DMS53 treated with DMSO at 0.1 percent for 48 hours (cell line): Measurements from ENCODE around the gene NOS2.
"Not testable (repeated sequence)": the region's sequence is repeated elsewhere in the genome, so short reads cannot be mapped to it uniquely, and the experiment has no call there.

Experiments used
- DNase-seq: peaks from one replicate; lab custom pipeline; 2025; ENCODE audit not compliant: unreplicated experiment; lab: John Stamatoyannopoulos, UW

NOS2 gene

DNA sequence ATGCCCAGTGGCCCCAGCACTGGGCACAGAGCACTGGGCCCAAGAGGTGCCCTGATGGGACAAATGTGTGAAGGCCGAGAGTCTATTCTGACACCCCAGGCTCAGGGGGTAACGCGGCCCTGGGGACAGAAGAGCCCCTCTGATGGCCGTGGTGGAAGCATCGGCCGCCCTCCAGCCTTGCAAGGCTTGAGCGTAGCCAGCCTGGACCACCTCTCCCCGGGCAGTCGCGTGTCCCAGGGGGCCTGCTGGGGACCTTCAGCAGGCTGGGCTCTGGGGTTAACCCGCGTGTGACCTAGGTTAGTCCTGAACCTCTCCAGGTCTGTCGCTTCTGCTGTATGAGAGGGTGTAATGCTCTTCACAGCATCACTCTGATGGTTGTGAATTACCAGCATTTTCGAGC, 40.8 kb downstream of the NOS2 start:
- no peak for DNase-seq

DNA sequence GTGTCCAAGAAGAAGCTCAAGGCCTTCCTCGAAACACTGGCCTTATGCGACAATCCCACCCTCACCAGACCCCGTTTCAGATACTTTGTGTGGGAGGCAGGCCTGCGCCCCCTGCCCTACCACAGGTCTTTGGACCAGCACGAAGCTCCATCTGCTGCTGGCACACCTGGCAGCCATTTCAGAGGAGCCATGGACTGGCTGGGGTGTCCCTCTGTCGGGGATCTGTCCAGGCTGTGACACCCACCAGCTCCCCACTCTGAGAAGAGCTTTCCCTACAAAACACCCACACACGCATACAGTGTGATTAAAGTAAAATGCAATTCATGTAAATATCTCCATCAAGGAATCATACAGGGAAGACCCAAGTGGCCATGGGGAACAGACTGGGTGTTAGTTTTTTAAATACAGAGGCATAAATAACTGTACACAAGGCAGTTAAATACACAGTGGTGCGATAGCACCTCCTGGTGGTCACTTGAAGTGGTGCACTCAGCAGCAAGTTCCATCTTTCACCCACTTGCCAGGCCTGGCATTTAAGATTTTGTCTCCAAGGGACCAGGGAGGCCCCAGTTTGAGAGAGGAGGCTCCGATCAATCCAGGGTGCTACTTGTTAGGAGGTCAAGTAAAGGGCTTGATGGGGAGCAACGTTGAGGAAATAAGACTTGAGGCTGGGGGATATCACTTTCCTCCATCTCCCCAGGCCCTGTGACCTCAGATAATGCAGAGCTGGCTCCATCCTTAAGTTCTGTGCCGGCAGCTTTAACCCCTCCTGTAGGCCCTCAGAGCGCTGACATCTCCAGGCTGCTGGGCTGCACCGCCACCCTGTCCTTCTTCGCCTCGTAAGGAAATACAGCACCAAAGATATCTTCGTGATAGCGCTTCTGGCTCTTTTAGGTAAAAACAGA, 43.6 kb downstream of the NOS2 start:
- peak; percentile 70 for DNase-seq

DNA sequence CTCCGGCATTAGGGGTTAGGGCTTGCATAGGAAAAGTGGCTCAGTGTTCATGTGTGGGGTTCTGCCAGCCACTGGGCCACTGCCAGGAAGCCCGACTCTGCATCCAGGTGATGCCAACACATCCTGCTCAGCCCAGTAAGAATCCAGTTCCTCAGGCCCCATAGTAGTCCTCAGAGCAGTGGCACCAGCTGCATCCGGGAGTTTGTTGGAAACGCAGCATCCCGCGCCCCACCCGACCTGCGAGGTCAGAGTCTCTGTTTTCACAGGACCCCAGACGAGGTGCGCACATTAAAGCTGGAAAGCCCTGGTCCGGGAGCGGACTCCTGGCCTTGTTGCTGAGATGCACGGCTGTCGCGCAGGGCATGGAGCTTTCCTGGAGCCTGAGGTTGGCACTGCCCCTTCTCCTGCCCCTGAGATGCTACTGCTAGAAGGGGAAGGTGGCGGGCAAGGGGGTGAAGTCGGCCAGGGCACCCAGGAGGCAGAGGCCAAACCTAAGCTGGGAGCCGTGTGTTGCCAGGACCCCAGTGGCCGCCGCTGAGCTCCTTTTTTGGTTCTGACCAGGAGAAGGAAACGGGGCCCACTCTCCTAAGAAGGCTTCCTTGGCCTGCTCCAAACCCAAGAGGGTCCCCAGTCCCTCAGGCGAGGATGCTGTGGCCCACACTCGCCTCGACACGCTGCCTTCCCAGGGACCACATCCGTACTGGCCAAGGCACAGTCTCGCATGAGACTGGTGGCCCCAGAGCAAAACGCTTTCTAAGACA, 44.4 kb downstream of the NOS2 start:
- no peak for DNase-seq

DNA sequence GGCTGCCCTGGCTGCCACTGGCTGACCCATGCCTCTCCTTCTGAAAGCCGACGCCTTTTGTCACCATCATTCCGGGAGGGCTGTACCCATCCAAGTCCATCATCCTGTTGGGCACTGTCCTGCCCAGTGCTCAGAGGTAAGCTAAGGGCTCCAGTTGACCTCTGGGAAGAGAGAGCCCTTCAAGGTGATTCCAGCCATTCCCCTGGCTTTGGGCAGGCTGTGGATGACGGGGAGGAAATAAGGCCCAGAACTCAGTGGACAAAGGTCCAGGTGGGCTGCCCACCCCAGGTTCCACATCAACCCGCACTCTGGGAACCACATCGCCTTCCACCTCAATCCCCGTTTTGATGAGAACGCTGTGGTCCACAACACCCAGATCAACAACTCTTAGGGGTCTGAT, 45.8 kb downstream of the NOS2 start:
- DNase-seq, result no peak

DNA sequence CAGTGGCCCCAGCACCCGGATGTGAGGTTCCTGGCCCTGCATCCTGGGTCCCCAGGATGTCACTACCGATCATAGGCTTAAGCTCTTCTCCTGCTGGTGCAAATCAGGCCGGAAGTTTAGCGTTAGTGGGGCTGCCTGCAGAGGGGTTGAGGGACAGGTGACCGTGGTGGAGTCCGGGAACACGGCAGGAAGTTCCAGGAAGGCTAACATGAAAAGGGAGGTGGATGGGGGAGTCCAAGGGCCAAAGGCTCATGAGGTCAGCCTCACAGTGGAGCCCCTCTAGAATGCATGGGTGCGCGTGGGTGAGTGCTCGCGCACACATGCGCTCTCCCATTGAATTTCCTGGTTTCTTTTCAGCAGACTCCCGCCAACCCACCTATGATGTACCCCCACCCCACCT, 46.6 kb downstream of the NOS2 start:
- DNase-seq, result not testable (repeated sequence)

DNA sequence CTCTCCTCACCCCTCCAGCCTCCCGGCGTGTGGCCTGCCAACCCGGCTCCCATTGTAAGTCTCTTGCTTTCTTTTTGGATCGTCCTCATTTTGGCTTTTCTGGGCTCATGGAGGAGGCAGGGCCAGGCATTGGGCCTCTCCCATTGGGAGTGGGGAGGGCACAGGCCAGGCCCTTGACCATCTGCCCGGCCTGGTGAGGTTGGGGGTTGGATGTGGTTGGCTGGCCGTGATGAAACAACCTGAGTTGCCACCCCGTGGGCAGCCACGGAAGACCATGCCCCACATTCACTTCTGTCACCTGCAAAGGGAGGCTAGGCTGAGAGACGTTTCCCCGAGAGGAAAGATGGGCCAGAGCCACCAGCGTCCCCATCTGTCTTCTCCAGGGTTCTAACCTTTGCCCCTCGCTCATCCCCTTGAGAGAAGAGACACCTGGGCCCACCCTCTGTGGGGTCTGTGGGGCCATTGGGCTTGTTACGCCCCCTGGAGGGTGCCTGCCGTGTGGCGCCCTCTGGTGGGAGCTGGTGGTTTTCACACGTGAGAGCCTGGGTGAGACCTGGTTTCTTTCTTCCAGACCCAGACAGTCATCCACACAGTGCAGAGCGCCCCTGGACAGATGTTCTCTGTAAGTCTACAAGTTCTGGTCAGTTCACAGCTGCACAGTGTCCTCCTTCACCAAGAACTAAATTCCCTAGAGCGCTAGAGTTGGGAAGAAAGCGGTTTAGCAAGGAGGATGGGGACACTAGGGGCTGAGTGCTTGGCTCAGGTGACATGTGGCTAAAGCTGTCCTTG, 47.3 kb downstream of the NOS2 start:
- not testable (repeated sequence) for DNase-seq

DNA sequence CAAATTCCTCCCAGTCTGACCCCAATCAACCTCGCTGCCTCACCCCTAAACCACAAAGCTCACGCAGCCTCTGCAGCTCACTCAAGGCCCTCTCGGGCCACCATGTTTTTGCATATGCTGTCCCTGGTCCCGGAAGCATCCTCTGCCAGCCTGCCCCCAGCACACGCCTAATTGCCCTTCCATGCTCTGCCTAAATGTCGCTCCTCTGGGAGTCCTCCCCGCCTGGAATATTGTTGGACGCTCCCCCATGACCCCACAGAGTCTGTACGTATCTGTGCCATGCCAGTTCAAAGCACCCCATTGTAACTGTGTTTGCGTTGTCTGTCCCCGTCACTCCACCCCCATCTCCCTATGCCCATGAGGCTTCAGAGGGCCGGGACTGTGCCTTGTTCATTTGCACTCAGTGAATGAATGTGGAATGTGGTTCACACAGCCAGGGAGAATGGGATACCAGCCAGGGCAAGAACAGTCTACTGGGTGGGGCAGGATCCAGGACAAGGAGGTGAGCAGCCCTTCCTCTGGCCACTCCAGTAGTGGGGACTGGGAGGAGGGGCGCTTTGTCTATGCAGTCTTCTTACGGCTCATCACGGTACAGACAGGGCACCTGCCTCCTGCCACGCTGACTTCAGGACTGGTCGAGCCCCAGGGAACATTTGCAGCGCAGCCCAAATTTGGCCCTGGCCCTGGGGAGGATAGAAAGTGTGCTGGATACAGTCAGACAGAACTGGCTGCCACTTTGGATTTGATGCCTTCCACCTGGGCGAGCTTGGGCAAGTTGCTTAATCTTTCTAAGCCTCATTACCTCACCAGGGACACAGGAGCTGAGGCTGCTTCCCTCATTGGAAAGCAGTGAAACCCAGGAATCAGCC, 48.5 kb downstream of the NOS2 start:
- no peak for DNase-seq

DNA sequence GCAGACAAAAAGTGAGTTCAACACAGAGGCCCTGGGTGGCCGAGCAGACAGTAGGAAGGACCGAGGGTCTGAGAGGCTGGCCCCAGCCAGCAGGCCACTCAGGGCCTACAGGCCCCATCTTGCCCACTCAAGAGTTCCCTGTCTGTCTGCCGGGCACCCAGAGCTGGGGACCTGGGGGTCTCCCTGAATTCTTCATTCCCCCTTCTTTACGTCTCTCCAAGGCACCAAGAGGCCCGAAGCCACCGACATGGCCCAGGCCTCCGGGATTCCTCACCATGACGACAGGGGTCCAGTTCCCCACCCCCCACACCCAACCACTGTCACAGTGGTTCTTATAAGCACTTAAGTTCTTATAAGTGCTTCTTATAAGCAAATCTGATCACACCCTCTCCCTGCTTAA, 49.2 kb downstream of the NOS2 start:
- no peak for DNase-seq

DNA sequence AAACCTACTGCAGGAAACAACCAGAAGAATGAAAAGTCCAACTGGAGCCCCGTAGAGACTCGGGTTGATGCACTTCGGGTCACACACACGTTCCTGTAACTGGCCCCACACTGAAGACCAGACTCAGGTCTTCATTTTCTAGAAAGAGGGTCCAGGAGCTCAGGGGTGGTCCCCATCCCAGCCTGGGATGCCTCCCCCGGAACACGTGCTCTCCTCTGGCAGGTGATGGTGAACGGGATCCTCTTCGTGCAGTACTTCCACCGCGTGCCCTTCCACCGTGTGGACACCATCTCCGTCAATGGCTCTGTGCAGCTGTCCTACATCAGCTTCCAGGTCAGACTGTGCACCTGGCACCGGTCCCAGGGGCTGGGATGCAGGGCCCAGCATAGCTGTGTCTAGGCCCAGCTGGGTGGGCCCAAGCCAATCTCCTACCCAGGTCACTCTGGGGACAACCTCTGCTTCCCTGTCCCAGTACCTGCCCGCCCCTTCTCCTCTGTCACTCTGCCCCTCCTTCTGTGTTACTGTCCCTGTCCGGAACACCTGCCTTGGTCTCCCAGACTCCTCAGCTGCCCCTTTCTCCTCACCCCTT, 50.7 kb downstream of the NOS2 start:
- DNase-seq, result not testable (repeated sequence)

DNA sequence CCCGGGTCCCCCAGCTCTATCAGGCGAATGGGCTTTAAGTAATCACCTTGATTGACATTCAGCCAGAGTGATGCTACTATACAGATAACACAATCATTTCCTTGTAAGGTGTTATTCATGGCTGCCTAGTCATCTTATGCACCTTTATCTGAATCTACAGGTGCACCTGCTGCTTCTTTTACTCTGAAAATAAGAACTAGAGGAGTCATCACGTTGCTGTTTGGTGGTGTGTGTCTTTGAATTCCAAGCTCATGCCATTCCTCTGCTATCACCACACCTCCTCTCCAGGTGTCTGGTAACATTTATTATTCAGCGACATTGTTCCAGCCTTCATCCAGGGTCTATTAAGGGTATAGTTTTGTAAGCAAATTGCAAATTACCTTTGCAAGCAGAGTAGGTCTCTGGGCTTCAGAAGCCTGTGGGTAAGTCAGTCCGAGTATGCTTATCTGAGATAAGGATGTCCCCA, 51.9 kb downstream of the NOS2 start:
- no peak for DNase-seq

DNA sequence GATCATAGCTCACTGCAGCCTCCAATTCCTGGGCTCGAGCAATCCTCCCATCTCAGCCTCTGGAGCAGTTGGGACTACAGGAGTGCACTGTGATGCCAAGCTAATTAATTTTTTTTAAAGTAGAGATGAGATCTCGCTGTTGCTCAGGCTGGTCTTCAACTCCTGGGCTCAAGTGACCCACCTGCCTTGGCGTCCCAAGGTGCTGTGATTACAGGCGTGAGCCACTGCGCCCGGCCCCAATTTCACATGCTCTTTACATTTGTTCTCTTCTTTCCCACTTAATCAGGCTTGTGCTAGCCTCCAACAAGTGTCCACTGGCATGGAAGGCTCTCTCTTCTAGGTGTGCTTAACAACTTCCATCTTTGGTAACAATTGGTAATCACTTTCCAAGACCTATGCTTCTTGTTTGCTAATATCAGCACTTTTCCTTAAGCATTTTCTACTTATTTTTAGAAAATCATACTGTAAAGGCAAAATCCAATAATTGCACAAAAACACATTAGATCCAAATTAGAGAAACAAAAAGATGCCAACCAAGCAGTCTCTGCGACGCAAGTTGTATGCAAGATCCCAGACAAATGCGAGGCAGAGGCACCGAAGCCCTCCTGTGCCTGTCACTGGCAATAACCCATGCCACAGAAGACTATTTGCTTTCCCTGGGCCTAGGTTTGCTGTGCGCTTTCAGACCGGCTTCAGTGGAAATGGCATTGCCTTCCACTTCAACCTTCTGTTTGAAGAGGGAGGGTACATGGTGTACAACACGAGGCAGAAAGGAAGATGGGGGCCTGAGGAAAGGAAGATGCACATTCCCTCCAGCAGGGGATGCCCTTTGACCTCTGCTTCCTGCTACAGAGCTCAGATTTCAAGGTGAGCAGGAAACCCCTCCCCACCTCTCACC, 52.6 kb downstream of the NOS2 start:
- DNase-seq, result no peak

DNA sequence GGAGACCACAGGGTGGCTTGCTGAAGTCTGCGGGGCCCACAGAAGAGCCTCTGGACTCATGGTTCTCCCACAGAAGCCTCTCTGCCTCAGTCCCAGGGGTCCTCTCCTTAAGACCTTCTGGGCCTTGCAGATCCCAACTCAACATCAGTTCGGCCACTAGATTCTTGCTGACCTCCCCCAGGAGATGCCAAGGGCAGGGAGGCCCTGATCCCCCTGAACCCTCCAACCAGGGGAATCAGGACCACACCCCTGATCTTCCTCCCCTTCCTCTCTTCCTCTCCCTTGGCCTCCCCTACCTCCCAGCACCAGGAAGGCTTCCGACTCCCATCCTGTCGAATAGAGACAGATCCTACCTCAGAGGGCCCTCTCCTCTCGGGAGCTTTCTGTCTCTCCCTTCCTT, 53.4 kb downstream of the NOS2 start:
- no peak for DNase-seq

DNA sequence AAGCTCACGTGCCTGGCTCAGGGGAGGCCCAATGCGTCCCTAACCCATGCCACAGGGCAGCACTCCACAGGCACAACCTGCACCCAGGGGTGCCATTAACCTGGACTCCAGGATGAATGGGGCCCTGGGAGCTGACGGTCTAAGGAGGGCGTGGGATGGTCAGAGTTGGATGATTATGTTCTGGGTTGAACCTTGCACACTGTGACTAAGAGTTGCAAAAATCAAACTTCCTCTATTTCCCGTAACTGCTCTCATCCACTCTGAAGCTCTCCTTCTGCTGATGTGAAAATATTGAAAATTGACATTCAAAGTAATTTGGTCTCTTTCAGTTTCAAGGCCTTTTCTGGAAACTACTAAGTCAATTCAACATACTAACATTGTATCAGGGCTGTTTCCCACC, 54.0 kb downstream of the NOS2 start:
- not testable (repeated sequence) for DNase-seq

DNA sequence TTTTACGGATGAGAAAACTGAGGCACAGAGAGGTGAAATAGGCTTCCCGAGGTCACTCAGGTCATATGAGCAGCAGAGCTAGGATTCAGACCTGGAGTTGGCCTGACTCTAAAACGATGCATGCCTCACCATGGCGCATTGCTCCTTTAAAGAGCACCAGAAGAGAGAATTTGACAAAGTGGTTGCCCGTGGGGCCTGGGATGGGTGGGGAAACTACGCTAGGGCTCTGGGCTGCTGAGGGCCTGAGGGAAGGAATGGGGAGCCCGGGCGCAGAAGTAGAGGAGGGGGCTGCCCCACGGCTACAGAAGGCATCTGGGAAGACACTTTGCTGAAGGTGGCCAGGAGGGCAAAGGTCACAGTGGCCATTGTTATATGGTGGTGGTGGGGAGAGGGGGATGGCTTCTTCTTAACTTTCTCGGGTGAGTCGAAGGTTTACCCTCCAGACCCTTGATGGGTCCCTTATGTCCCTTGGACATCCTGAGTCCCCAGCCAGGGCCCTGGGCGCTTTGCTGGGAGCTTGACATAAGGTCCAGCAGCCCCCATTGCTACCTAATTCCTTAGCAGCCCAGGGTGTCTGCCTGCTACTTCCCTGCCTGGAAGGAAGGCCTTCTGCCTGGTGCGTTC, 55.0 kb downstream of the NOS2 start:
- DNase-seq, result not testable (repeated sequence)

DNA sequence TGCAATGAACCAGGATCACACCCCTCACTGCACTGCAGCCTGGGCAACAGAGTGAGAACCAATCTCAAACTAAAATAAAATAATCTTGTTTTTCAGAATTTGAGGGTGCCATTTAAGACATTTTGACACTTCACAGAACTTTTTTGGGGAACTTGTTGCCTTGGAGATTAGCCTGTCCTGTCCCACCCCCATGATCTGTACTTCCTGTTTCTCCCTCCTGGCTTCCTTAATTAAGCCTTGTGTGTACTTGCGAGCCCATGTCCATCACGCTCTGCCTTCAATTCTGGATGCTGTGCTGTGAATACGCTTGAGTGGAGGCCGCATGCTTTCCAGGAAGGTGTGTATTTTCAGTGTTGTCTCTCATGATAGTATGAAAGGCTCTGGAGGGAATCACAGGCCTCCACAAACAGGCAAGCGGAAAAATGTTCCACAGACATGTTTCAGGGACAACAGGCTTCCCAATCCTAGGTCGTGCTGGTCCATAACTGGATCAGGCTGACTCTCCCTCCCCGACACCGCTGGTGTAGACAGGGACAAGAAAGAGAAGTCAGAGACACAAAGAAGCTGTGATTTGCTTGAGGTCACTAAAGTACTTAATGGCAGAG, 56.9 kb downstream of the NOS2 start:
- DNase-seq, result no peak

DNA sequence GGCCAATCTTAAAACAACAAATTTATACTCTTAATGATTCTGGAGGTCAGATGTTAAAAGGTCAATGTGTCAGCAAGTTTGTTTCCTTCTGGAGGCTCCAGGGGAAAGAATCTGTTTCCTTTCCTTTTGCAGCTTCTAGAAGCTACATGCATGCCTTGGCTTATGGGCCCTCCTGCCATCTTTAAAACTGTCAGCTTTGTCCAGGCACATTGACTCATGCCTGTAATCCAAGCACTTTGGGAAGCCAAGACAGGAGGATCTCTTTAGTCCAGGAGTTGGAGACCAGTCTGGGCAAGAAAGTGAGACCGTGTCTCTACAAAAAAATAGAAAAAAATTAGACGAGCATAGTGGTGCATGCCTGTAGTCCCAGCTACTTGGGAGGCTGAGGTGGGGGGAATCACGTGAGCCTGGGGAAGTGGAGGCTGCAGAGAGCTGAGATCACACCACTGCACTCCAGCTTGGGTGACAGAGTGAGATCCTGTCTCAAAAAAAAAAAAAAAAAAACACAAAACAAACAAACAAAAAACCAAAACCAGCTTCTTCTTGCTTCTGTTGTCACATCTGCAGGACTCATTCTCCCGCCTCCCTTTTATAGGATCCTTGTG, 58.3 kb downstream of the NOS2 start:
- no peak for DNase-seq

DNA sequence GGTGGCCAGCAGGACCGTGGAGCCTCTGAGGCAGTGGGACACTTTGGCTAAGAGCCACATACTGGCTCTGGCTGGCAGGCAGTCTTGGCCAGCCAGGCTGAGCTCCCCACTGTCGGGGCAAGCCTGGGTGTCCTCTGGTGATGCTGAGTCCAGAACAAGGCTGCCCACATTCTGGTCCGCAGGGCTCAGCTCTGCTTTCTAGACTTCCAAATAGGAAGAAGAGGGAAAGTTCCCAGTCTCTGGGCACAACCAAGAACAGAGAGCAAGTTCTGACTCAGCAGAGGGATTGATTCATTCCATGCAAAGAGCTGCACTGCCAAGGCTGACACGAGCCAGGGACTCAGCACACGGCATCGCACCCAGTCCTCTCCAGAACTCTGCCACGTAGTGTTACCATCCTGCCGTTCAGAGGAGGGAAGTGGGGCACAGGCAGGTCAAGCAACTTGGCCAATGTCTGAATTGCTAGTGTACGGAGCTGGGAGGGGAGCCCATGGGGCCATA, 58.9 kb downstream of the NOS2 start:
- DNase-seq, result no peak

DNA sequence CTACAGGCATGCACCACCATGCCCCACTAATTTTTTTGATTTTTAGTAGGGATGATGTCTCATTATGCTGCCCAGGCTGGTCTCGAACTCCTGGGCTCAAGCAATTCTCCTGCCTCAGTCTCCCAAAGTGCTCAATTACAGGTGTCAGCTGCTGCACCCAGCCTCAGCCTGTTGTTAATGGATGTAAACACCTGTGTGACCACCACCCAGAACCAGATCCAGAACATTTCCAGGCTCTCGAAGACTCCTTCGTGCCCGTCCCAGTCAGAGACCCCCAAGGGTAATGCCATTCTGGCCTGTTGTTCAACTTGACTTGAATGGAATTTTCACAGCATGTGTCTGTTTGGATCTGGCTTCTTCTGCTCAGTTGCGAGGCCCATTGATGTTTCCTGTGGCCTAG, 59.8 kb downstream of the NOS2 start:
- not testable (repeated sequence) for DNase-seq
